NB4 (cell line): ENCODE measurements around the gene KCNG2.

Experiments used
- CTCF ChIP-seq: IDR thresholded peaks from one replicate; pipeline ENCODE4 v1.5.1; 2012; ENCODE audit warnings: low read depth, low read length
- MAX ChIP-seq: IDR thresholded peaks from 2 replicates; pipeline ENCODE4 v1.6.1; 2011; ENCODE audit warnings: low read depth, low read length
- POLR2A ChIP-seq: IDR thresholded peaks from 2 replicates; pipeline ENCODE4 v1.6.1; 2011; ENCODE audit warnings: mild to moderate bottlenecking; ENCODE audit not compliant: insufficient read length; ENCODE audit errors: extremely low read depth

GRCh38 chr18:79948719-79949411 is 151.1 kb downstream of the KCNG2 start:
- TF ChIP-seq CTCF (no peak), POLR2A (no peak), MAX (no peak)
